Loucy (cell line): ENCODE measurements around the gene HEXD.

Source experiments
- EZH2phosphoT487 ChIP-seq: fragments of 200-600 bp; IDR thresholded peaks from 2 replicates; pipeline ENCODE4 v1.6.1; 2018; ENCODE audit warnings: antibody characterized with exemption, mild to moderate bottlenecking, moderate library complexity, borderline replicate concordance
- TF ChIP-seq, protein P1 (sequence below): fragments of 200-600 bp; sonication (generic); conservative IDR thresholded peaks from 2 replicates; pipeline ENCODE4 v1.5.1; 2014; ENCODE audit warnings: mild to moderate bottlenecking, antibody characterized with exemption, low read length

DNA sequence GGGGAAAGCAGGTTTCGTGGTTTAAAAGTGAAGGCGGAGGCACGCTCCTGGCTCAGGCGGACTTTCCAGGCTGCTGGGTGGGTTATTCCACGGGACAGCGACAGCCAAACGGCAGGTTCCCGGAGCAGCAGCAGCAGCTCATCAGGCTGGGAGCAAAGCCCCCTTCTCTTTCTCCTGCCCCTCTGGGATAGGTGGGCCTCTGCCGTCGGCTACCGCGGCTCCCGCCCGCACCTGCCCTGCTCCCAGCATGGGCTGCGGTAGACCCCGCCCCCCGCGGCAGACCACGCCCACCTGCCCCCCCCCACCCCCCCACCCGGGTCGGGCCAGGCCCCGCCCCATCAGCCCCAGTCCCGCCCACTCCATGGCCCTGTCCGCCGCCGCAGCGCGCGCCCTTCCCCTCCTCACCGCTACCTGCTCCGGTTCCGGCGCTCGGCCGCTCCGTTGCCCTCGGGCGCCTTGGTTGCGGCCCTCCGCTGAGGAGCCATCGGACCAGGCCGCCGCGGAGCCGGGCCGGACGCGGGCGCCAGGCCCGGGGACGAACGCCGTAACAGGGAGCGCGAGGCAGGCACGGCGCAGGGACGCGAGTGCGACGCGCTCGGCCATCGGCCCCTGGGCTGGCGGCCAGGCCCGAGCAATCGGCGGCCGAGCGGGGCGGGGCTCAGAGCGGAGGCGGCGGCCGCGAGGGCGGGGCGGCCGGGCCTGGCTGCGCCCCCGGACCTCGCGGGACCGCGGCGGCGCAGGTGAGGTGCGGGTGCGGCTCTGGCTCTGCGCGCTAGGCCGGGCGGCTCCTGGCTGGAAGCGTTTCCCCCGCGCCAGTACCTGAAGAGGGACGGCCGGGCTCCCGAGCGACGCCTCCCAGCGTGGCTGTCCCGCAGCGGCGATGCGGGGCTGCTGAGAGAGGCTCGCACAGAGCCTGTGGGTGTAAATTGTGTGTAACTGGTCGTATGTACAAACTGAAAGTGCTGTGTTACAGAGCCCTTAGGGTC is at the start of gene HEXD, which contains the start of gene OGFOD3:
- TF ChIP-seq, protein P1, sequence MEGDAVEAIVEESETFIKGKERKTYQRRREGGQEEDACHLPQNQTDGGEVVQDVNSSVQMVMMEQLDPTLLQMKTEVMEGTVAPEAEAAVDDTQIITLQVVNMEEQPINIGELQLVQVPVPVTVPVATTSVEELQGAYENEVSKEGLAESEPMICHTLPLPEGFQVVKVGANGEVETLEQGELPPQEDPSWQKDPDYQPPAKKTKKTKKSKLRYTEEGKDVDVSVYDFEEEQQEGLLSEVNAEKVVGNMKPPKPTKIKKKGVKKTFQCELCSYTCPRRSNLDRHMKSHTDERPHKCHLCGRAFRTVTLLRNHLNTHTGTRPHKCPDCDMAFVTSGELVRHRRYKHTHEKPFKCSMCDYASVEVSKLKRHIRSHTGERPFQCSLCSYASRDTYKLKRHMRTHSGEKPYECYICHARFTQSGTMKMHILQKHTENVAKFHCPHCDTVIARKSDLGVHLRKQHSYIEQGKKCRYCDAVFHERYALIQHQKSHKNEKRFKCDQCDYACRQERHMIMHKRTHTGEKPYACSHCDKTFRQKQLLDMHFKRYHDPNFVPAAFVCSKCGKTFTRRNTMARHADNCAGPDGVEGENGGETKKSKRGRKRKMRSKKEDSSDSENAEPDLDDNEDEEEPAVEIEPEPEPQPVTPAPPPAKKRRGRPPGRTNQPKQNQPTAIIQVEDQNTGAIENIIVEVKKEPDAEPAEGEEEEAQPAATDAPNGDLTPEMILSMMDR: no peak
- TF ChIP-seq EZH2phosphoT487: no peak
